Right atrium auricular region (tissue), 2 donors: Measurements from ENCODE around the gene CALN1. TPM values are rescaled to one million over a fixed set of nuclear protein-coding genes. Genes with fewer than 3 reads are reported as not detected.
"Not testable (repeated sequence)": the region's sequence is repeated elsewhere in the genome, so short reads cannot be mapped to it uniquely, and the experiment has no call there.

Source experiments
- DNase-seq: peaks from one replicate; pipeline ENCODE4 v3.0.0-alpha.2; 2019; ENCODE audit warnings: low spot score
- H3K27ac ChIP-seq, 2 donors: fragments of 200-600 bp; sonication (generic); 1 replicate in 1 of 2; 2 replicates in 1 of 2; pipeline ENCODE4 v1.5.1; 2016 to 2019
- H3K27me3 ChIP-seq, 2 donors: fragments of 200-600 bp; sonication (generic); one replicate each; pipeline versions ENCODE4 v1.5.1 to v1.6.0; 2017 to 2019
- H3K36me3 ChIP-seq: fragments of 200-600 bp; sonication (generic); one replicate; pipeline ENCODE4 v1.5.1; 2016
- H3K4me1 ChIP-seq, 2 donors: fragments of 200-600 bp; sonication (generic); one replicate each; pipeline versions ENCODE4 v1.5.1 to v1.6.0; 2017 to 2019
- H3K4me3 ChIP-seq, 2 donors: fragments of 200-600 bp; sonication (generic); 1 replicate in 1 of 2; 2 replicates in 1 of 2; pipeline ENCODE4 v1.5.1; 2017 to 2019; ENCODE audit warnings: mild to moderate bottlenecking in 1 of 2, moderate library complexity in 1 of 2
- H3K9me3 ChIP-seq, 2 donors: fragments of 200-600 bp; sonication (generic); one replicate each; pipeline ENCODE4 v1.5.1; 2019
- total RNA-seq, 2 donors: library from RNA; depleted of rRNA; stranded (reverse); fragments of >200 nt; gene quantifications; one replicate each; pipeline ENCODE4 v1.1.0, GENCODE V29; 2016
- TF ChIP-seq, protein P1 (sequence below), 2 donors: fragments of 200-600 bp; sonication (generic); IDR thresholded peaks; one replicate each; pipeline ENCODE4 v1.5.1; 2019; ENCODE audit warnings: antibody characterized with exemption in 2 of 2

Gene CALN1
- total RNA-seq, 2 donors from 2014 or later, result not detected

DNA sequence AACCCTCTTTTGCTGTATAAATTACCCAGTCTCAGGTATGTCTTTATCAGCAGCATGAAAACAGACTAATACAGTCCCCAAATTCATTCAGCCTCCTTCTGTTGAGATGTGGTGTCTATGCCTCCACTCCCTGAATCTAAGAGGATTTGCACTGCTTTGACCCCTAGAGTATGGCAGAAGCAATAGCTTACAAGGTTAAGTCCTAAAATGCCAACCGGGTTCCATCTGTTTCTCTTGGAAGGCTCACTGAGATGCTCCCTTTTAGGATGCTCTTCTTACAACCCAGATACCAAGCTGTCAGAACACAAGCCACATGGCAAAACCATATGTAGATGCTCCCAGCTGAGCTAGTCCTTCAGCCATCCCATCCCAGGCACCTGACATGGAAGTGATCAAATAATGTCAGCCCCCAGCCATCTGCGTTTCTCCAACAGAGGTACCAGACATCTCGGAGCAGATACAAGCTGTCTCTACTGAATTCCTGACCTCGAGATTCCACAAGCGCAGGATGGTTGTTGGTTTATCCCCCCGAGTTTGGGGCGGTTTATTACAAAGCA, 20.2 kb downstream of the CALN1 start:
- no peaks in the 10 kb centered on the region for H3K4me1 ChIP-seq
- no peaks in the 10 kb centered on the region for H3K36me3 ChIP-seq
- no peaks in the 10 kb centered on the region for H3K9me3 ChIP-seq
- no peak overlapping the region for H3K4me3 ChIP-seq
- TF ChIP-seq, protein P1, sequence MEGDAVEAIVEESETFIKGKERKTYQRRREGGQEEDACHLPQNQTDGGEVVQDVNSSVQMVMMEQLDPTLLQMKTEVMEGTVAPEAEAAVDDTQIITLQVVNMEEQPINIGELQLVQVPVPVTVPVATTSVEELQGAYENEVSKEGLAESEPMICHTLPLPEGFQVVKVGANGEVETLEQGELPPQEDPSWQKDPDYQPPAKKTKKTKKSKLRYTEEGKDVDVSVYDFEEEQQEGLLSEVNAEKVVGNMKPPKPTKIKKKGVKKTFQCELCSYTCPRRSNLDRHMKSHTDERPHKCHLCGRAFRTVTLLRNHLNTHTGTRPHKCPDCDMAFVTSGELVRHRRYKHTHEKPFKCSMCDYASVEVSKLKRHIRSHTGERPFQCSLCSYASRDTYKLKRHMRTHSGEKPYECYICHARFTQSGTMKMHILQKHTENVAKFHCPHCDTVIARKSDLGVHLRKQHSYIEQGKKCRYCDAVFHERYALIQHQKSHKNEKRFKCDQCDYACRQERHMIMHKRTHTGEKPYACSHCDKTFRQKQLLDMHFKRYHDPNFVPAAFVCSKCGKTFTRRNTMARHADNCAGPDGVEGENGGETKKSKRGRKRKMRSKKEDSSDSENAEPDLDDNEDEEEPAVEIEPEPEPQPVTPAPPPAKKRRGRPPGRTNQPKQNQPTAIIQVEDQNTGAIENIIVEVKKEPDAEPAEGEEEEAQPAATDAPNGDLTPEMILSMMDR (IDR thresholded peaks at IDR 0.05), result no peak
- H3K27ac ChIP-seq, result no peak overlapping the region
- no peaks in the 10 kb centered on the region for H3K27me3 ChIP-seq
- no peak for DNase-seq

GRCh38 chr7:72386118-72386517, 26.0 kb downstream of the CALN1 start:
- no peak overlapping the region for H3K4me3 ChIP-seq
- H3K9me3 ChIP-seq, result peaks cover 0 to 9% of the 10 kb centered on the region in 2 donors
- no peak for DNase-seq
- H3K4me1 ChIP-seq, result no peaks in the 10 kb centered on the region
- TF ChIP-seq, protein P1 (IDR thresholded peaks at IDR 0.05), result no peak
- no peaks in the 10 kb centered on the region for H3K36me3 ChIP-seq
- no peak overlapping the region for H3K27ac ChIP-seq
- no peaks in the 10 kb centered on the region for H3K27me3 ChIP-seq

- TF ChIP-seq, protein P1 (IDR thresholded peaks at IDR 0.05), result no peak
- H3K36me3 ChIP-seq, result no peaks in the 10 kb centered on the region
Measured at GRCh38 chr7:72362246-72362645, 49.9 kb downstream of the CALN1 start.

GRCh38 chr7:72345208-72345727, 66.9 kb downstream of the CALN1 start:
- TF ChIP-seq, protein P1 (IDR thresholded peaks at IDR 0.05), result no peak
- Histone ChIP-seq H3K4me3 (no peak overlapping the region), H3K9me3 (no peaks in the 10 kb centered on the region), H3K27me3 (no peaks in the 10 kb centered on the region), H3K4me1 (no peaks in the 10 kb centered on the region), H3K36me3 (no peaks in the 10 kb centered on the region), H3K27ac (no peak overlapping the region)
- DNase-seq, result no peak

More at GRCh38 chr7:72362246-72362645, 49.9 kb downstream of the CALN1 start:
- H3K9me3 ChIP-seq, result no peaks in the 10 kb centered on the region
- no peak overlapping the region for H3K27ac ChIP-seq
- H3K27me3 ChIP-seq, result no peaks in the 10 kb centered on the region
- DNase-seq, result no peak
- H3K4me1 ChIP-seq, result no peaks in the 10 kb centered on the region
- no peak overlapping the region for H3K4me3 ChIP-seq

- Histone ChIP-seq H3K27me3 (no peaks in the 10 kb centered on the region), H3K4me1 (no peaks in the 10 kb centered on the region), H3K27ac (no peak overlapping the region), H3K36me3 (no peaks in the 10 kb centered on the region), H3K9me3 (no peaks in the 10 kb centered on the region), H3K4me3 (no peak overlapping the region)
- TF ChIP-seq, protein P1 (IDR thresholded peaks at IDR 0.05), result no peak
- DNase-seq, result peak; percentile 2
Measured at GRCh38 chr7:72343991-72344390, 68.1 kb downstream of the CALN1 start.

DNA sequence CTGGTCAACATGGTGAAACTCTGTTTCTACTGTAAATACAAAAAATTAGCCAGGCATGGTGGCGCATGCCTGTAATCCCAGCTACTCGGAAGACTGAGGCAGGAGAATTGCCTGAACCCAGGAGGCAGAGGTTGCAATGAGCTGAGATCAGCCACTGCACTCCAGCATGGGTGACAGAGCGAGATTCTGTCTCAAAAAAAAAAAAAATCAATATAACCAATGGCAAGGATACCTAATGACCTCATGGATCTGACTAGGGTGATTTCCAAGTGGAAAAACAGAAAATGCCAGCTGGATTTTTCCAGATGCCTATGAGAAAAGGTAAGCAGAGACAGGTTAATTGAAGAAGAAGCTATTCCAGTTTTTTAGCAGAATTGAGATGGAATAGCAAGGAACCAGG, 68.8 kb downstream of the CALN1 start:
- H3K4me3 ChIP-seq, H3K9me3 ChIP-seq, H3K4me1 ChIP-seq, H3K27ac ChIP-seq, H3K36me3 ChIP-seq, H3K27me3 ChIP-seq: not testable (repeated sequence)
- DNase-seq, result peak; percentile 7
